H1 (cell line): ENCODE data around the gene HACE1. TPM values are rescaled to one million over a fixed set of nuclear protein-coding genes. Genes with fewer than 3 reads are reported as not detected.
"Not testable (repeated sequence)": the region's sequence is repeated elsewhere in the genome, so short reads cannot be mapped to it uniquely, and the experiment has no call there.

ENCODE experiments used
- CTCF ChIA-PET: fragments of 300-600 bp; sonication (Branson Sonifier 250); formaldehyde crosslinking; loops from one replicate; lab custom pipeline; 2021; ENCODE audit not compliant: partially characterized antibody; lab: Charles Lee
- POLR2A ChIA-PET: fragments of 300-600 bp; sonication (Branson Sonifier 250); formaldehyde crosslinking; loops from one replicate; lab custom pipeline; 2021; ENCODE audit warnings: inconsistent platforms; ENCODE audit not compliant: partially characterized antibody; lab: Charles Lee
- DNase-seq, 2 experiments: peaks; one replicate each; pipeline versions ENCODE4 v3.0.0 to v3.0.0-alpha.2; 2010 to 2022; ENCODE audit warnings: low spot score in 2 of 2, low read depth in 1 of 2, mixed read lengths in 1 of 2
- FAIRE-seq: peaks from 2 replicates; lab custom pipeline; 2011; peaks lifted over from hg19 to GRCh38; lab: Jason Lieb, UNC
- H2AFZ ChIP-seq: 2 replicates; pipeline ENCODE4 v1.8.1; 2012; ENCODE audit warnings: low read length, inconsistent platforms
- H2AK5ac ChIP-seq: 2 replicates; pipeline ENCODE4 v1.6.1; 2013; ENCODE audit warnings: low read depth, low read length
- H2BK120ac ChIP-seq: replicated peaks from 2 replicates; pipeline ENCODE3; 2013; ENCODE audit warnings: low read depth, low read length, inconsistent platforms
- H2BK12ac ChIP-seq: 2 replicates; pipeline ENCODE4 v1.6.1; 2013; ENCODE audit warnings: low read depth, low read length
- H2BK15ac ChIP-seq: 2 replicates; pipeline ENCODE4 v1.6.1; 2013; ENCODE audit warnings: low read length
- H2BK20ac ChIP-seq: 2 replicates; pipeline ENCODE4 v1.6.1; 2013; ENCODE audit warnings: low read length
- H2BK5ac ChIP-seq: 2 replicates; pipeline ENCODE4 v1.6.1; 2013; ENCODE audit warnings: low read depth, low read length
- H3K14ac ChIP-seq: 2 replicates; pipeline ENCODE4 v1.6.1; 2013; ENCODE audit warnings: inconsistent platforms; ENCODE audit not compliant: insufficient read length
- H3K18ac ChIP-seq: 2 replicates; pipeline ENCODE4 v1.6.1; 2013; ENCODE audit warnings: low read length; ENCODE audit errors: extremely low read depth
- H3K23ac ChIP-seq: 2 replicates; pipeline ENCODE4 v1.6.1; 2013; ENCODE audit warnings: inconsistent platforms; ENCODE audit not compliant: insufficient read length
- H3K23me2 ChIP-seq: 2 replicates; pipeline ENCODE4 v1.6.1; 2013; ENCODE audit warnings: low read depth, low read length
- H3K27ac ChIP-seq: 2 replicates; pipeline ENCODE4 v1.6.1; 2011; ENCODE audit warnings: low read depth, low read length, inconsistent platforms
- H3K27me3 ChIP-seq, 4 experiments: replicated peaks in 1 of 4; 1 replicate in 1 of 4; 2 replicates in 3 of 4; pipeline versions ENCODE4 v1.6.1 to v1.8.1; 2011 to 2013; ENCODE audit warnings: low read length in 3 of 4, mild to moderate bottlenecking in 3 of 4, inconsistent platforms in 2 of 4, mixed read lengths in 2 of 4, moderate library complexity in 1 of 4; ENCODE audit not compliant: control insufficient read depth in 3 of 4, insufficient read depth in 3 of 4; ENCODE audit errors: extremely low read depth in 1 of 4
- H3K36me3 ChIP-seq, 4 experiments: 2 replicates each; pipeline versions ENCODE4 v1.6.1 to v1.8.1; 2011 to 2013; ENCODE audit warnings: mild to moderate bottlenecking in 4 of 4, low read length in 3 of 4, moderate library complexity in 2 of 4, control low read depth in 1 of 4, inconsistent platforms in 1 of 4; ENCODE audit not compliant: insufficient read depth in 4 of 4, control insufficient read depth in 2 of 4
- H3K4ac ChIP-seq: replicated peaks from 2 replicates; pipeline ENCODE3; 2013; ENCODE audit warnings: low read length, low read depth, mixed read lengths, inconsistent platforms; ENCODE audit not compliant: insufficient read length
- H3K4me1 ChIP-seq, 4 experiments: replicated peaks in 1 of 4; 1 replicate in 1 of 4; 2 replicates in 3 of 4; pipeline versions ENCODE4 v1.6.1 to v1.8.1; 2011 to 2013; ENCODE audit warnings: low read length in 3 of 4, inconsistent platforms in 2 of 4, mixed read lengths in 1 of 4; ENCODE audit not compliant: insufficient read depth in 4 of 4, control insufficient read depth in 3 of 4
- H3K4me2 ChIP-seq, 2 experiments: 2 replicates each; pipeline versions ENCODE4 v1.6.1 to v1.8.1; 2011 to 2013; ENCODE audit warnings: low read depth in 2 of 2, low read length in 2 of 2, control low read depth in 1 of 2, inconsistent platforms in 1 of 2, mild to moderate bottlenecking in 1 of 2; ENCODE audit not compliant: insufficient read depth in 1 of 2
- H3K4me3 ChIP-seq, 4 experiments: fragments of 200-600, 300-600 bp in 1 of 4; sonication (generic), shearing (Covaris generic), sonication (Bioruptor Twin) in 1 of 4; 2 replicates each; pipeline versions ENCODE4 v1.5.1 to v1.8.1; 2011 to 2016; ENCODE audit warnings: low read length in 4 of 4, low read depth in 3 of 4, control low read depth in 2 of 4, inconsistent platforms in 2 of 4, mild to moderate bottlenecking in 2 of 4, mixed read lengths in 1 of 4, moderate library complexity in 1 of 4; ENCODE audit not compliant: insufficient read depth in 2 of 4; ENCODE audit errors: extremely low read depth in 1 of 4
- H3K56ac ChIP-seq: replicated peaks from 2 replicates; pipeline ENCODE3; 2013; ENCODE audit warnings: low read depth, mild to moderate bottlenecking, mixed read lengths, low read length, inconsistent platforms; ENCODE audit not compliant: insufficient read length
- H3K79me1 ChIP-seq: 2 replicates; pipeline ENCODE4 v1.6.1; 2013; ENCODE audit warnings: low read depth, low read length, control low read depth
- H3K79me2 ChIP-seq, 2 experiments: 2 replicates each; pipeline versions ENCODE4 v1.6.1 to v1.8.1; 2012 to 2013; ENCODE audit warnings: low read length in 2 of 2, mild to moderate bottlenecking in 2 of 2, inconsistent platforms in 1 of 2; ENCODE audit not compliant: insufficient read depth in 2 of 2, control insufficient read depth in 1 of 2
- H3K9ac ChIP-seq, 4 experiments: replicated peaks in 1 of 4; 1 replicate in 1 of 4; 2 replicates in 3 of 4; pipeline versions ENCODE4 v1.6.1 to v1.8.1; 2011 to 2013; ENCODE audit warnings: low read depth in 3 of 4, low read length in 3 of 4, control low read depth in 2 of 4, mild to moderate bottlenecking in 2 of 4, moderate library complexity in 2 of 4, inconsistent platforms in 1 of 4; ENCODE audit errors: extremely low read depth in 1 of 4
- H3K9me3 ChIP-seq, 2 experiments: 2 replicates each; pipeline versions ENCODE4 v1.6.1 to v1.8.1; 2012 to 2013; ENCODE audit warnings: mild to moderate bottlenecking in 2 of 2, moderate library complexity in 2 of 2, control low read depth in 1 of 2, inconsistent platforms in 1 of 2, low read depth in 1 of 2, low read length in 1 of 2, mixed read lengths in 1 of 2; ENCODE audit not compliant: insufficient read depth in 2 of 2
- H4K20me1 ChIP-seq, 2 experiments: replicated peaks in 1 of 2; 2 replicates each; pipeline versions ENCODE3 to v1.8.1; 2011 to 2013; ENCODE audit warnings: inconsistent platforms in 2 of 2, low read length in 2 of 2, mild to moderate bottlenecking in 1 of 2; ENCODE audit not compliant: insufficient read depth in 2 of 2, control insufficient read depth in 1 of 2
- H4K5ac ChIP-seq: 2 replicates; pipeline ENCODE4 v1.6.1; 2013; ENCODE audit warnings: low read length, low read depth, mixed read lengths, inconsistent platforms; ENCODE audit not compliant: insufficient read length
- H4K8ac ChIP-seq: 2 replicates; pipeline ENCODE4 v1.8.0; 2013; ENCODE audit warnings: mild to moderate bottlenecking, moderate library complexity, low read length, inconsistent platforms; ENCODE audit not compliant: insufficient read depth; ENCODE audit errors: extremely low read depth
- H4K91ac ChIP-seq: replicated peaks from 2 replicates; pipeline ENCODE3; 2013; ENCODE audit warnings: low read length, mixed read lengths, inconsistent platforms; ENCODE audit not compliant: insufficient read length
- JUND ChIP-seq: IDR thresholded peaks from 2 replicates; pipeline ENCODE4 v1.6.1; 2011; ENCODE audit warnings: mild to moderate bottlenecking, improper control_type of control experiment, low read length
- KDM4A ChIP-seq: IDR thresholded peaks from one replicate; pipeline ENCODE4 v1.7.1; 2012; ENCODE audit warnings: low read depth, mild to moderate bottlenecking, moderate library complexity, low read length, inconsistent platforms; ENCODE audit not compliant: severe bottlenecking
- SAP30 ChIP-seq: fragments of 300-600 bp; sonication (generic); IDR thresholded peaks from 2 replicates; pipeline ENCODE4 v1.7.1; 2012; ENCODE audit warnings: low read length, moderate library complexity, mild to moderate bottlenecking, inconsistent platforms; ENCODE audit not compliant: insufficient read depth, insufficient replicate concordance
- WGBS, 2 experiments: shearing (Covaris generic) in 1 of 2; methylation state at CpG; one replicate each; pipeline versions ENCODE4 v1.1.6 to v1.1.7; 2013 to 2015; ENCODE audit warnings: low lambda C conversion rate in 2 of 2, mixed read lengths in 2 of 2, inconsistent platforms in 1 of 2, low coverage in 1 of 2, missing lambda C conversion rate in 1 of 2; ENCODE audit not compliant: insufficient replicate concordance in 2 of 2, insufficient coverage in 1 of 2, insufficient read length in 1 of 2; ENCODE audit errors: extremely low coverage in 1 of 2, missing lambda C conversion rate in 1 of 2; 5-methylcytosine and 5-hydroxymethylcytosine counted together
- polyA plus RNA-seq, 7 experiments: library from polyadenylated mRNA; depleted of rRNA in 3 of 7; stranded (reverse) in 5 of 7; unstranded in 2 of 7; fragments of >200 nt in 5 of 7; fragments of 200-250 nt in 2 of 7; gene quantifications; 1 replicate in 5 of 7; 2 replicates in 1 of 7; 4 replicates in 1 of 7; pipeline versions ENCODE4 v1.2.1 to v1.2.3, GENCODE V29; 2011 to 2013; ENCODE audit warnings: missing spikeins in 2 of 7, mixed read lengths in 2 of 7
- total RNA-seq: library from RNA; stranded (reverse); fragmentation: NEBNext Ultra II Directional; extraction: Animal tissue kit (Norgen Biotek cat#: 25700); gene quantifications from 2 replicates; pipeline ENCODE4 v1.2.1, GENCODE V29; 2021
- TF ChIP-seq, protein P1 (sequence below), 3 experiments: IDR thresholded peaks; 1 replicate in 2 of 3; 2 replicates in 1 of 3; pipeline versions ENCODE4 v1.5.1 to v1.6.1; 2011; ENCODE audit warnings: low read length in 3 of 3, mild to moderate bottlenecking in 3 of 3, inconsistent platforms in 2 of 3, low read depth in 1 of 3, moderate library complexity in 1 of 3; ENCODE audit not compliant: insufficient read depth in 1 of 3; ENCODE audit errors: control extremely low read depth in 1 of 3
- TF ChIP-seq, protein P2 (sequence below): IDR thresholded peaks from 2 replicates; pipeline ENCODE4 v1.6.1; 2012; ENCODE audit warnings: inconsistent platforms

HACE1 gene
- total and polyA plus RNA-seq, 2 of the 8 experiments (the other 6 are each of a cell fraction or from before 2014, with no cell fraction given): 7.1 to 21.3 TPM

DNA sequence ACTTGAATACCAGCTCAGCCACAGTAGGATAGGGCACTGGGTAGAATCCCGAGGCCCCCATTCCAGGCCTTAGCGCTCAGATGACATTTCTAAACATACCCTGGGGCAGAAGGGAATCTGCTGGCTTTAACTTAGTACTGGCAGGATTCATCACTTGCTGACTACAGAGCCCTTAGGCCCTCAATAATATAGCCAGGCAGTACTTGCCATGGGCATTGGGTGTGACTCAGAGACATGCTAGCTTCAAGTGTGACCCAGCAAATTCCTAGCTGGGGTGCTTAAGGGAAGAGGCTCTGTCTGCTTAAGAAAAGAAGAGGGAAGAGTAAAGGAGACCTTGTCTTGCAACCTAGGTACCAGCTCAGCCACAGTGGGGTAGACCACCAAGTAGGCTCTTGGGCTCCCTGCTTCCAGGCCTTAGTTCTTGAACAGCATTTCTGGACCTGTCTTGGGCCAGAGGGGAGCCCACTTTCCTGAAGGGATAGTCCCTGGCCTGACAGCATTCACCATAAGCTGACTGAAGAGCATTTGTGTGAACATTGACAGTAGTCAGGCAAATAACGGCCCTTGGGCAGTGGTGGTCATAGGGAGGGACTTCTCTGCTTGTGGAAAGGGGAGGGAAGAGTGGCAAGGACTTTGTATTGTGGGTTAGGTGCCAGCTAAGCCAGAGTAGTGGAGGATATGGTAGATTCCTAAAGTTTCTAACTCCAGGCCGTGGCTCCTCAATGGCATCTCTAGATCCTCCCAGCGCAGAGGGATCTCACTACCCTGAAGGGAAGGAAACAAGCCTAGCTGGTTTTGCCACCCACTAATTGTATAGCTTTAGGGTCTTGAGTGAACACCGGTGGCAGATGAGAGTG lies 48.5 kb upstream of the HACE1 start (continued):
- TF ChIP-seq, protein P1, sequence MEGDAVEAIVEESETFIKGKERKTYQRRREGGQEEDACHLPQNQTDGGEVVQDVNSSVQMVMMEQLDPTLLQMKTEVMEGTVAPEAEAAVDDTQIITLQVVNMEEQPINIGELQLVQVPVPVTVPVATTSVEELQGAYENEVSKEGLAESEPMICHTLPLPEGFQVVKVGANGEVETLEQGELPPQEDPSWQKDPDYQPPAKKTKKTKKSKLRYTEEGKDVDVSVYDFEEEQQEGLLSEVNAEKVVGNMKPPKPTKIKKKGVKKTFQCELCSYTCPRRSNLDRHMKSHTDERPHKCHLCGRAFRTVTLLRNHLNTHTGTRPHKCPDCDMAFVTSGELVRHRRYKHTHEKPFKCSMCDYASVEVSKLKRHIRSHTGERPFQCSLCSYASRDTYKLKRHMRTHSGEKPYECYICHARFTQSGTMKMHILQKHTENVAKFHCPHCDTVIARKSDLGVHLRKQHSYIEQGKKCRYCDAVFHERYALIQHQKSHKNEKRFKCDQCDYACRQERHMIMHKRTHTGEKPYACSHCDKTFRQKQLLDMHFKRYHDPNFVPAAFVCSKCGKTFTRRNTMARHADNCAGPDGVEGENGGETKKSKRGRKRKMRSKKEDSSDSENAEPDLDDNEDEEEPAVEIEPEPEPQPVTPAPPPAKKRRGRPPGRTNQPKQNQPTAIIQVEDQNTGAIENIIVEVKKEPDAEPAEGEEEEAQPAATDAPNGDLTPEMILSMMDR (IDR thresholded peaks at IDR 0.05; ENCODE audit: control extremely low read depth in 1 of 3, insufficient read depth in 1 of 3, low read depth in 1 of 3, low read length in 3 of 3): no peak
- TF ChIP-seq SAP30 (no peak), JUND (no peak), KDM4A (no peak)
- TF ChIP-seq, protein P2, sequence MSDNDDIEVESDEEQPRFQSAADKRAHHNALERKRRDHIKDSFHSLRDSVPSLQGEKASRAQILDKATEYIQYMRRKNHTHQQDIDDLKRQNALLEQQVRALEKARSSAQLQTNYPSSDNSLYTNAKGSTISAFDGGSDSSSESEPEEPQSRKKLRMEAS: no peak

DNA sequence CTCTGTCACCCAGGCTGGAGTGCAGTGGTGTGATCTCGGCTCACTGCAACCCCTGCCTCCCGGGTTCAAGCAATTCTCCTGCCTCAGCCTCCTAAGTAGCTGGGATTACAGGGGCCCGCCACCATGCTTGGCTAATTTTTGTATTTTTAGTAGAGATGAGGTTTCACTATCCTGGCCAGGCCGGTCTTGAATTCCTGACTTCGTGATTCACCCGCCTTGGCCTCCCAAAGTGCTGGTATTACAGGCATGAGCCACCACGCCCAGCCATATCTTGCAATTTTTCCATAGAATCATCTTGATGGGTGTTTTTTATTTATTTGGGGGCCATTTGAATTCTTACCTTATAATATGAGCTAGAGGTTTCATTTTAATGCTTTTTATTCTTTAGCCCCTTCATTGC lies 39.2 kb upstream of the HACE1 start:
- H3K56ac ChIP-seq, H3K27me3 ChIP-seq, H4K8ac ChIP-seq, H4K5ac ChIP-seq, H3K4me2 ChIP-seq, H3K23me2 ChIP-seq, POLR2A ChIA-PET, H2AFZ ChIP-seq, H3K9me3 ChIP-seq, H3K4ac ChIP-seq, H3K27ac ChIP-seq, FAIRE-seq, H2BK120ac ChIP-seq, H2BK5ac ChIP-seq, H3K79me2 ChIP-seq, H2BK20ac ChIP-seq, H3K14ac ChIP-seq, H3K4me1 ChIP-seq, H3K36me3 ChIP-seq, H3K79me1 ChIP-seq, H2BK15ac ChIP-seq, H3K9ac ChIP-seq, H2BK12ac ChIP-seq, H2AK5ac ChIP-seq, H3K4me3 ChIP-seq, H4K91ac ChIP-seq, DNase-seq, H3K18ac ChIP-seq, H3K23ac ChIP-seq, H4K20me1 ChIP-seq: not testable (repeated sequence)
- WGBS, 2 experiments: 98% methylated on average over 7 of the region's 7 CpGs; no CpG with 5 or more reads in 1 of the 2 experiments
- CTCF ChIA-PET: interaction anchor here (0.6 to 2.0 kb wide), 9 partner anchors 9 to 321 kb away, joined by 3 to 8 read pairs (median 3); no protein-coding TSS in a partner anchor
